NCI-H1417 treated with DMSO at 0.1 percent for 48 hours (cell line): ENCODE measurements around the gene SPI1.

ENCODE experiments used
- DNase-seq: peaks from one replicate; lab custom pipeline; 2025; lab: John Stamatoyannopoulos, UW

Gene SPI1

DNA sequence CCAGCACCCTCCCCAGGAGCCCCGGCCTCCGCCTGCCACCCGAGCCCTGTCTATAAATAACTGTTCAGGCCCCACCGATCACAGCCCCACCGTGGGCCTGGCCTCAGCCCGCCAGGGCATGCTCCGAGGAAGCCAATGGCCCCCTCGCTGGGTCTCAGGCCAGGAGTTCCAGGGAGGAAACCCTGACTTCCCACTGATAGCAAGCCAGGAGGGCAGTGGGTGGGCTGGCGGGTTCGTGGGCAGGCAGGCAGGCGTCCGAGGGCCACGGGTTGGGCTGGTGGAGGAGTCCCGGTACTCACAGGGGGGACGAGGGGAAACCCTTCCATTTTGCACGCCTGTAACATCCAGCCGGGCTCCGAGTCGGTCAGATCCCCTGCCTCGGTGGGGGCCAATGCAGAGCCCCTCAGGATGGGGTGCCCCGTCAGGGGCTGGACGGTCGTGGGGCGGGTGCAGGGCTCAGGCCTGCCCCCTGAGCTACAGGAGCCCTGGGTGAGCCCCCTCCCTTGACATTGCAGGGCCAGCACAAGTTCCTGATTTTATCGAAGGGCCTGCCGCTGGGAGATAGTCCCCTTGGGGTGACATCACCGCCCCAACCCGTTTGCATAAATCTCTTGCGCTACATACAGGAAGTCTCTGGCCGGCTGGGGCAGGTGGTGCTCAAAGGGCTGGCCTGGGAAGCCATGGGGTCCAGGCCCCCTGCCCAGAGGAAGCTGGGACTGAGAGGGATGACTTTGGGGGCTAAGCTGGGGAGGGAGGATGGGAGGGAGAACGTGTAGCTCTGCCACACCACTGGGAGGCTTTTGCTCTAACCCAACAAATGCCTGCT is at the start of gene SPI1:
Gene SPI1 (minus strand): TSS at position 538 of the 826 bp plus-strand sequence. CDS start 194 bp downstream, at position 344.
- DNase-seq, result no peak

DNA sequence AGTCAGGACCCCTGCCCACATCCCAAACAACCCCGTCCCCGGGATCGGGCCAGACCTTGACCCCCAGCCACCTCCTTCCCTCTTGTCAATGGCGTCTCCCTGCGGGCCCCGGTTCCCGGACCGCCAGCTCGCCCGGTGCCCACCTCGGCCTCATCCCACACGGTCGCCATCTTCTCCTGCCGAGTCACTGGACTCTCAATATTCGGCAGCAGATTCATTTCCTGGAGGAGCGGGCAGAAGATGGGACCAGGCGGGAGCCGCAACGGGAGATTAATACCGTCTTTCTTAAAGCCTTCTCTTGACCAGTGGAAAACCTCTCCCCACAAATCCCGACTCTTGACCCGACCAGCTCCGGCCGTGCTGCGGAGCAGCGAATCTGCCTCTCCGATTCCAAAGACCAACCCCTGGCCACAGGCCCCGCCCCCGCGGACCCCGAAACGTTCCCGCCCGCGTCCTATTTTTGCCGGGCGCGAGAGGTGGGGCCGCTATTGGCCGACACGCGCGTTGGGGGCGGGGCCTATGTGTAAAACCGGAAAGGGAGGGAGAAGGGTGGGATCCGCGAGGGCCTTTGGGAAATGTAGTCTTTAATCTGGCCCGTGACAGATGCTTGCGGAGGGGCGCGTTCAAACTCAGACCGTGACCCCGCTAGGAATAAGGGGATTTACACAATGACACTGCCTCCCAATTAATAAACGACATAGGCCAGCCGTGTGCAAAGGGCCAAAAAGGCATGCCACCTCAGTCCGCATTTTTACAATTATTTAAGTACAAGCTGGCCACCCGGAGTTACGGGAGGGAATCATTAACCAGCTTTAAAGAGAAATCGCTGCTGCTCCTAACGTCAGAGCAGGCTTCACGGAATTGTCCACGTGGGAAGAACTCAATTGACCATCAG is 48.0 kb upstream of the SPI1 start, which contains the start of gene PSMC3:
Gene PSMC3 (minus strand): TSS at position 378 of the 895 bp plus-strand sequence. CDS start 160 bp downstream, at position 218.
- peak; percentile 86 for DNase-seq

DNA sequence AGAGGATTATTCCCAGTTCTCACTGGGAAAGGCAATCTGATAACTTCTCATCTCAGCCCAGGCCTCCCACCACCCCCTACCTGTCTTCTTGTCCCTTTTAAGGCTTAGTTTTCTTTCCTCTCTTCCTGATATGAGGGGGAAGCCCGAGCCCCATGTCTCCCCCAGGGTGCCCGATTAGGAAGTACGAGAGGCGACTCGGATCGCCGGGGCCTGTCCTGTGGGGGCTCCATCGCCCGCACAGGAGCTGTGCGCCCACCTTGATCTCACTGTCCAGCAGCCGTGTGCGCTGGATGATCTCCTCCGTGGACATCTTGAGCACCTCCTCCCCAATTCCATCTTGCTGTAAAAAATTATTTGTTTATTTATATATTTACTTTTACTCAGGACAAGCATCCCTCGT is 47.3 kb upstream of the SPI1 start:
- no peak for DNase-seq

DNA sequence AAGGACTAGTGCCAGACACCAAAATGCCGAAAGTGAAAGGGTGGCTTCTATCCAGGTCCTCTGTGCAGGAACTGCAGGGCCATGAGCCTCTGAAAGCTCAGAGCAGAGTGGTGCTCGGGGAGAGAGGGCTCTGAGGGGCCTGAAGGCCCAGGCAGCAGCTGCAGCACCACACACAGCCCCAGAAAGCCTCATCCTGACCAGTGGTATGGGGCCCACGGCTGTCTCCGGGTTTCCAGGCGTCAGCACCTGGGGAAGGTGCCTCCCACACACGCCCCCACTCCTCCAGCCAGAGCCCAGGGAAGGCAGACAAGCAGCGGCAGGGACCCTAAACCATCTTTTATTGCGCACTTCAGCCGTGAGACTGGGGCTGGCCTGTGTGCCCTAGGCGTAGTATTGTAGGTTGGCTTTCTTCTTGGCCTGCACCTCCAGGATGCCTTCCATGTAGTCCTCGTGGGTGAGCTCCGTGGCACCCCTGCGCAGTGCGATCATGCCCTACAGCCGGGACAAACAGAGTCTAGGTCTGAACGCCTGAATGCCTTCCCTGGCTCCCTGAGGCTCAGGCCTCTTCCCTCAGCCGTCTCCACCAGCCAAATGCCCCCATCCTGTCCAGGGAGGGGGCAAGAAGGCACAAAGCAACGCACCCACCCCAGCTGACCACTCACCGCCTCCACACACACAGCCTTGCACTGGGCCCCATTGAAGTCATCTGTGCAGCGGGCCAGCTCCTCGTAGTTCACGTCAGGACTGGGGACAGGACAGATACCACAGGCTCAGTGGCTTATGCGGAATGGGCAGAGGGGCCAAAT is 40.3 kb upstream of the SPI1 start:
- DNase-seq, result no peak

DNA sequence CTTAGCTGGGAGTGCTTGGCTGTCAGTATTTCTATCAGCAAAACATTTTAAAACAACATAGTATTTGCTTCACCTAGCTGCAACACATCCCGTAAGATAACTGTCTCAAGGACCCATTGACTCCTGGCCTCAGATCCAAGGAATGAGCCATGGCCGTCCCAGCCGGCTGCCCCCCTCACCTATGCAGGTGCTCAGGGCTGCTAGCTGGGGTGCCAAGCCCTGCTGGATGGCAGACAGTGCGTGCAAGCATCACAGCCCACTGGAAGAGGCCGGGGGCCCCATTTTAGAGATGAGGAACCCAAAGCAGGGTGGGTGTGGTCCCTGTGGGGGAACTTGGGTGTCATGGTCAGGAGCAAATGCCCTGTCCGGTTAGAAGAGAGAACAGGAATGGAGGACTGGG is 39.4 kb upstream of the SPI1 start:
- no peak for DNase-seq

DNA sequence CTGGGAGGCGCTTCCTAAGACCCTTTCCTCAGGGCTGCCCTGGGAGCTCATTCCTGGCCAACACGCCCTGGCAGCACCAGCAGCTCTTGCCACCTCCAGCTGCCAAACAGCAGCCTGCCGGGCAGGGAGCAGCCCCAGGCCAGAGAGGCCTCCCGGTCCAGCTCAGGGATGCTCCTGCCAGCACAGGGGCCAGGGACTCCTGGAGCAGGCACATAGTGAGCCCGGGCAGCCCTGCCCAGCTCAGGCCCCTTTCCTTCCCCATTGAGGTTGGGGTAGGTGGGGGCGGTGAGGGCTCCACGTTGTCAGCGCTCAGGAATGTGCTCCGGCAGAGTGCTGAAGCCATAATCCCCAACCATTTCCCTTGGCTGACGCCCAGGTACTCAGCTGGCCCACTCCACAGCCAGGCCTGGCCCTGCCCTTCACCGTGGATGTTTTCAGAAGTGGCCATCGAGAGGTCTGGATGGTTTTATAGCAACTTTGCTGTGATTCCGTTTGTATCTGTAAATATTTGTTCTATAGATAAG is 37.7 kb upstream of the SPI1 start:
- DNase-seq, result no peak

DNA sequence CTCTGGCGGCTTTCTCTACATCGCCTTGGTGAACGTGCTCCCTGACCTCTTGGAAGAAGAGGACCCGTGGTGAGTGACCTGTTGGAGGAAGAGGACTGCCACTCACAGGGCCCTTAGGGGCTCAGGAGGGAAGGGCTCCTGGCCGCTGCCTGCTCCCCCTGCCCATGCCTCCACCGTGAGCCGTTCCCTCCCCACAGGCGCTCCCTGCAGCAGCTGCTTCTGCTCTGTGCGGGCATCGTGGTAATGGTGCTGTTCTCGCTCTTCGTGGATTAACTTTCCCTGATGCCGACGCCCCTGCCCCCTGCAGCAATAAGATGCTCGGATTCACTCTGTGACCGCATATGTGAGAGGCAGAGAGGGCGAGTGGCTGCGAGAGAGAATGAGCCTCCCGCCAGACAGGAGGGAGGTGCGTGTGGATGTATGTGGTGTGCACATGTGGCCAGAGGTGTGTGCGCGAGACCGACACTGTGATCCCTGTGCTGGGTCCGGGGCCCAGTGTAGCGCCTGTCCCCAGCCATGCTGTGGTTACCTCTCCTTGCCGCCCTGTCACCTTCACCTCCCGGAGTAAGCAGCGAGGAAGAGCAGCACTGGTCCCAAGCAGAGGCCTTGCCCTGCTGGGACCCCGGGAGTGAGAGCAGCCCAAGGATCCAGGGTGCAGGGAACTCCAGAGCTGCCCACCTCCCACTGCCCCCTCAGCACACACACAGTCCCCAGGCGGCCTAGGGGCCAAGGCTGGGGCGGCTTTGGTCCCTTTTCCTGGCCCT is 36.9 kb upstream of the SPI1 start:
- no peak for DNase-seq

DNA sequence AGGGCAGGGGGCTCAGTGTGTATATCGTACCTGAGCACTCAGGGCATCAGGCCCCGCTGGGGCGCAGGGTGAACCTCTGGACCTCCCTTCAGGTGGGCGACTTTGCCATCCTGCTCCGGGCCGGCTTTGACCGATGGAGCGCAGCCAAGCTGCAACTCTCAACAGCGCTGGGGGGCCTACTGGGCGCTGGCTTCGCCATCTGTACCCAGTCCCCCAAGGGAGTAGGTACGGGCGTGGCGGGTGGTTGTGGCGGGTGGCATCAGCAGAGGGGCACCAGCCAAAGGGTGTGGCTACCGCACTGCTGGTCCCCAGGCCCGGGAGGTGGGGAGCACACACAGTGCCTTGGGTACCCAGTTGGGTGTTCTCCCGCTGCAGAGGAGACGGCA is 36.3 kb upstream of the SPI1 start:
- DNase-seq, result no peak

DNA sequence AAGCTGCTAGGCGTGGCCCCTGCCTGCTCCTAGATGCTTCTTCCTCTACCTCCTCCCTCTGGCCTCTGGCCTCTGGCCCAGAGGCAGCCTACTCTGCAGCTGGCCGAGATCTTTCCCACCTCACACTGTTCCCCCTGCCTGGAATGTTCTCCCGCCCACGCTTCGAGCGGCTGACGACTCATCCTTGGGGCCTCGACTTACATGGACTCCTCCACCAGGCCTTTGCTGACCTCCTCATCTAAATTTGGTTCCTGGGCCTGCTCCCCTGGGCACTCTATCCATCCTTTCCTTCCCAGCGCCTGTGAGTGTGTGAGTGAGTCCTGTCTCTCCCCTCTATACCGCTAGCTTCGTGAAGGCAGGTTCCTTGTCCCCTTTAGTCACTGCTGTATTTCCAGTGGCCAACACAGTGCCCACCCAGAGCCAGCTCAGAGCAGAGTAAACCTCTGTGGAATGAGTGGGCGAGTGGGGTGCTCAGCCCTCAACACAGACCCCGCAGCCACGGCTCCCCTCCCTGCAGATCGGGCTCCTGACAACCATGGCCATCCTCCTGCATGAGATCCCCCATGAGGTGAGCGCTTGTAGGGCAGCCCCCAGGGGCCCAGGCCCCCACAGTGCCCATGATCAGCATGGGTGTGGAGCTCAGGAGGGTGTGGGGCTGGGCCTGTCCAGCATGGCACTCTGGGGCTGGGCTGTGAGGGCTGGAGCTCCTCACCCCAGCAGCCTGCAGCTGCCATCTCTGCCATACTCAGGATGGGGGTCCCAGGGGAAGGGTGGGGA is 35.7 kb upstream of the SPI1 start:
- DNase-seq, result no peak

DNA sequence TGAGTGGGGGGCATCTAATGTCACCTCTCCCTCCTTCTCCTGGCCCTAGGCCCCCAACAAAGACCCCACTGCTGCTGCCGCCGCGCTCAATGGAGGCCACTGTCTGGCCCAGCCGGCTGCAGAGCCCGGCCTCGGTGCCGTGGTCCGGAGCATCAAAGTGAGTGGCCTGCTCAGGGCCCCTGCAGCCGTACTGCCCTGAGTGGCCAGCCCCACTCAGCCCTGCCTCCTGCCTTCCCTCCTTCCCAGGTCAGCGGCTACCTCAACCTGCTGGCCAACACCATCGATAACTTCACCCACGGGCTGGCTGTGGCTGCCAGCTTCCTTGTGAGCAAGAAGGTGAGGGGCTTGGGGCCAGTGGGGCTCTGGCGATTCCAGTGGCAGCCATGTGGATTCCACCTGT is 35.0 kb upstream of the SPI1 start:
- no peak for DNase-seq

DNA sequence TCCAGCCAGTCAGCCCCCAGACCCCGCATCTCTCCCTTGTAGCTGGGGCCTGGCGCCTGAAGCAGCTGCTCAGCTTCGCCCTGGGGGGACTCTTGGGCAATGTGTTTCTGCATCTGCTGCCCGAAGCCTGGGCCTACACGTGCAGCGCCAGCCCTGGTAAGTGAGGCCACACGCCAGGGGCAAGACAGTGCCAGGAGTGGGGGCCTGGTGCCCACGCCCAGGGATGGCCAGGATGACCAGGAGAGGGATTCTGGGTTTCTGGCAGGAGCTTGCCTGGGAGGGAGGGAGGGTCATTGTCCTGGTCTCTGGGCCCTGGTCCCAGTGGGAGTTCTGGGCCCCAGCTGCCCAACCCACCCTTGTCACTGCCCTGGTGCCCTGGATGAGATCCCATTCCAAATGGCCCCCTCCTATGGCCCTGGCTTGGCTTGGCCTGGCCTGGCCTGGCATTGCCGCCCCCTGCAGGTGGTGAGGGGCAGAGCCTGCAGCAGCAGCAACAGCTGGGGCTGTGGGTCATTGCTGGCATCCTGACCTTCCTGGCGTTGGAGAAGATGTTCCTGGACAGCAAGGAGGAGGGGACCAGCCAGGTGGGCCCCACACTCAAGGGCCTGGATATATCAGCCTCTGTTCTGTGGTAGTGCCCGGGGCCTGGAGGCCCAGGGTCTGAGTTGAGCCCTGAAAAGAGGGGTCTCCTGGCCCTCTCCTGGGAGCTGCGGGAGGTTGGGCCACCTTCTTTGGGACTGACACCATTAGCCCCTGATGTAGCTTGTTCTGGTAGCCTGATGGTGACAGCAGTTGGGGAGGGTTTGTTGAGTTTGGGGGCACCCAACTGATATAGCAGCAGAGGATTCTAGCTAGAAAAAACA is 33.8 kb upstream of the SPI1 start:
- no peak for DNase-seq

DNA sequence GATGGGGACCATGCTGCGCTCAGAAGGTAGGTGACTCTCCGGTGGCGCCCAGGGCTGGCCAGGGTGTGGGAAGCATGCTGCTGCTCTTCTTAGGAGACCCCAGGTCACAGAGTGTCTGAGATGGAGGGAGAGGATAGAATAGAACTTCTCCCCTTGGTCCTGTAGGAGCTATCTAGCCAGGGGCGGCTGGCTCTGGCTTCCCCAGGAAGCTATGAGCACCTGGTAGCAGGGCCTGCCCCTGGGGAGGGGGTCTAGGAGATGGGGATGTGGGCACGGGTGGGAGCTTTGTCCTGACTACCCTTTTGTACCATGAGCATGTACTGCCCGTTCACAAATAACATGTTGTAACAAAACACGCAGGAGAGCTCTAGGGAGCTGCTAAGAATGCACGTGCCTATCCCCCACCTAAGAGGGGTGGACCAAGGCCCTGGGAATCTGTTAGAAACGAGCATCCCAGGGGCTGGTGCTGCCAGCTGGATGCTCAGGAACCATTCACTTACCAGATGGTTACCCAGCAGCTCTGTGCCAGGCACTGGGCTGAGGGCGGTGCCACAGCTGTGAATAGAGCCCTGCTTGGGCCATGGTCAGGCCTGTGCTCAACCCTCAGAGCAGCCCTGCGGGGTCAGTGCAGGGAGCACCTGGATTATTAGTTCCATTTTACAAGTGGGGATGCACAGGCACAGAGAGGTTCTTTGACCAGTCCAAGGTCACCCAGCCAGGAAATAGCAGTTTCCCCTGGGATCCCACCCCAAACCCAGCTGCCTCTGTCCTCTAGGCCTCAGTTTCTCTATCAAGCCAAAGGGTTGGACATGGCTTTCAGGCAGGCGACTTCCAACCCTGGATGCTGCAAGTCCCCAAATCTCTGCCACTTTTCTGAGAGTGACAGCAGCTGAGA is 32.3 kb upstream of the SPI1 start:
- no peak for DNase-seq

DNA sequence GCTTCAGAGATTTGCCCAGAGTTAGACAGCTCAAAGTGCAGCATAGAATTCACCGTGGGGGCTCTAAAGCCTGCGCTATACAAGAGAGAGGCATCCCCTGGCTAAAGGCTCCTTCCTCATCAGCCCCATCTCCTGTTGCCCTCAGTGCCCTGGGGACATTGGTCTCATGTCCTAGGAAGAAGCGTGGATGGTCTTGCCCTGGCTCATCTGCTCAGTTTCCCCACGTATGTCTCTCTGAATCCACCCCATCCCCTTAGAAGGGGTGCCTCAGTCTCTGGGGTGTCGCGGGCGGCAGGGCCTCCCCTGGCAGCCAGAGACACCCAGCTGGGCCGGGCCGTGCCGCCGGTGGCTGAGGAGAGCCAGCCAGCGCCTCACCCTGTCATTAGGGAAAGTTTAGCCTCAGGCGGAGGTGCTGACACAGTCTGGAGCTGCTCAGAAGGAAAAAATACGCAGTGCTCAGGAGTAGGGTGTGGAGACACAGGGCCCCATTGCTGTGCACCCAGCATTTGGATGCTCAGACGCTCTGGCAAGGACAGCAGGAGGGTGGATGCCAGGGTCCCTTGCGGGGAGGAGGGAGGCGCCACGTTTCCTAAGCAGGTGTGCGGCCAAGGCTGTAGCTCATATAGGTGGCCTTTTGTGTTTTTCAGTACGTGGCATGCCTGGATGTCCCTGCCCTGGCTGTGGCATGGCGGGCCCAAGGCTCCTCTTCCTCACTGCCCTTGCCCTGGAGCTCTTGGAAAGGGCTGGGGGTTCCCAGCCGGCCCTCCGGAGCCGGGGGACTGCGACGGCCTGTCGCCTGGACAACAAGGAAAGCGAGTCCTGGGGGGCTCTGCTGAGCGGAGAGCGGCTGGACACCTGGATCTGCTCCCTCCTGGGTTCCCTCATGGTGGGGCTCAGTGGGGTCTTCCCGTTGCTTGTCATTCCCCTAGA is 31.4 kb upstream of the SPI1 start:
- DNase-seq, result no peak

DNA sequence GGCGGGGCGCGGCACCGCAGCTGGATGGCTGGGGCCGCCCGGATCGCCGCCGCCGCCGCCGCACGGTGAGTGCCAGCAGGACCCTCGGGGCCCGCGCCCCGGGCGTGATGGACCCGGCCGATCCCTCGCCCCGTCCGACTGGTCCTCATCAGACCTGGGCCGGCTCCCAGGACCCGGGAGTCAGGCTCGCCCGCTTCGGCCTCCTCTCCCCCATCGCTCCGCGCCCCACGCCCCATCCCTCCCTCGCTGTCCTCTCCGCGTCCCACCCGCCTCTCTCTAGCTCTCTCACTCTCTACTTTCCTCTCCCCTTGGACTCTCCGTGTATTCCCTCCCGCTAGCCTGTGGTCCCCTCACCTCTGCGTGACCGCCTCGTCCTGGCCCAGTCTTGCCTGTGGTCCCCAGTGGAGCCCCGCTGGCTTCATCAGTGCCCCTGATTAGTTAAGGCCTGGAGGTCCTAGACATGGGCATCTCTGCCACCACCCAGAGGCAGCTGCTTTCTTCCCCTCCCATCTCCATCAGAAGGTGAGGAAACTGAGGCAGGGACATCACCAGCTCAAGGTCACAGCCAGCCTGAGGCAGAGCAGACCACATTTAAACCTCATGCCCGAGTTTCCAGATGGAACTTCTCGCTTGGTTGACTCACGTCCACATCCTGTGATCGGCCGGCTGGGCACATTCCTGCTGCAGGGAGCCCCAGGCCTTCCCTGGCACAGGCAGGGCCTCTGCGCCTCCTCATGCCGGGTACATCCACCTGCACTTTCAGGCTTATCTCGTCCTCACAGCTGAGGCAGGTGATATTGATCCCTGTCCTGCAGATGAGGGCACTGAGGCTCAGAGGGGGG is 30.5 kb upstream of the SPI1 start:
- no peak for DNase-seq

DNA sequence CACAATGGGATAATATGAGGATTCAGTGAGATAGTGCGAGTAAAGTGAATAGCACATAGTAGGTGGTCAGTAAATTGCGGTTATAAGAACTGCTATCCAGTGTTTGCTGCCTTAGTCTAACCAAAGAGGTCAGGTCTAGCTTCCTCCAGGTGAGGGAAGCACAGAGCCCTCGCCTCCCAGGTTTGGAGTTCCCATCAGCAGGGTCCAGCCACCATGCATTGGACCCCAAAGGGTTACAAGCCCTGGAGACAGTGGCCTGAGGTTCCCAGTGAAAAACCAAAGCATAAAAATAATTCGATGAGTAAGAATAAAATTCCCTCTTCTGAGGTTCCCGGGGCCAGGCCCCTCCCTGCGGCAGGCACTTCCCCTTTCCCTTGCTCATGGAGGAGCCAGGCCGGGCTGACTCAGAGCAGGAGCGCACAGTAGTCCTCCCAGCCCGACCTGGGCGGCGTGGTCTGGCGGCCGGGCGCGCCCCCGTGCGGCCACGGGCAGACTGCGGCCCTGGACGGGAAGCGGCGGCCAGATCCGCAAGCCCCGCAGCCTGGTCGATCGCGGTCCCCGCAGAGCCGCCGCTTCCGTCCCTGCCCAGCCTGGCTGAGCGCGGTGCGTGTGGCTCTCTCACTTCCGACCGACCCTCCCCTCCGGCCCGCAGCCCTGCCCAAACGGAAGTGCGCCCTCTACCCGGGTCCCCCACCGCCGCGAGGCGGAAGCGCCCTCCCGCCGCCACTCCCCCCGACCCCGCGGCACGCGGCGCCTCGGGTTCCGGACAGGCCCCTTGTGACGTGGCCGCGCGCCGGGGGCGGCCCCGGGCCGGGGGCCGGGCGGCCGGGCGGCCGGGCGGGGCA is 29.6 kb upstream of the SPI1 start, which contains the start of gene SLC39A13:
Gene SLC39A13 (plus strand): TSS at position 845 of the 845 bp plus-strand sequence. CDS start 1,505 bp downstream, outside the sequence.
- peak; percentile 87 for DNase-seq
